NCI-H345 (cell line): ENCODE measurements around the gene JUNB.
"Not testable (repeated sequence)": the region's sequence is repeated elsewhere in the genome, so short reads cannot be mapped to it uniquely, and the experiment has no call there.

Source experiments
- DNase-seq: peaks from one replicate; lab custom pipeline; 2025; lab: John Stamatoyannopoulos, UW

JUNB gene

DNA sequence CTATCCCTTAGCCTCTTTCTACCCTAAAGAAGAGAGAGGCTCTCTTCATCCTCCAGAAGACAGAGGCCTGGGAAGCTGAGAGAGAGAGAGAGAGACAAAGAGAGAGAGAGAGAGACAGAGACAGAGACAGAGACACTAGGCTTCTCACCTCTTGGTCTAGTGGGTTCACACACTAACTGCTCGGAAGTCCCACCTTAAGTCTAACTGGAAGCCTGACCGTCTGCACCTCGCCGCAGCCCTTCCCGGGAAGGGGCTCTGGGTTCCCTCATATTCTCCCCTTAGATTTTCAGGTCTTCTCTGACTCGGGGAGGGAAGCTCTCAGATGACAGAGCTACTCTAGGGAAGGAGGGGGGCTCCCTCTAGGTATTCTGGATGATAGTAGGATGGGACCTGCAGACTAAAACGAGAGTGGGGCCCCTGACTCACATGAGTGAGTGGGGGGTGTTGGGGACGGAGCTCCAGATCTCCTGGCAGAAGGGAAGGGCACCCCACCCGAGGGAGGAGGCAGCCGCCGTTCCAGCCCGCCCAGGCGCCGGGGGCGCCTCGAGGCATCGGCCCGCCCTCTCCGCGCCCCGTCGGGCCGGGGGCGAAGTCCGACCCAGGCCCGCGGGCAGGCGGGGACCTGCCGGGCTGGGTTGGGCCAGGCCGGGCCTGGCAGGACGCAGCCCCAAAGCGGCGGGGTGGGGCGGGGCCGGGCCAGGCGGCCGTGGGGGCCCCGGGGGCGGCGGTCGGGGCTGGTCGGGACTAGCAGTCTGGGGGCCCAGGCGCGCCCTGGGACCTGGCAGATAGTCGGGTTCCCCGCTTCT lies 2.0 kb upstream of the JUNB start:
- no peak for DNase-seq

GRCh38 chr19:12789904-12790619 lies 1.2 kb upstream of the JUNB start:
- peak; percentile 64 for DNase-seq

- no peak for DNase-seq
Observed at GRCh38 chr19:12790628-12791344, 500 bp upstream of the JUNB start.

DNA sequence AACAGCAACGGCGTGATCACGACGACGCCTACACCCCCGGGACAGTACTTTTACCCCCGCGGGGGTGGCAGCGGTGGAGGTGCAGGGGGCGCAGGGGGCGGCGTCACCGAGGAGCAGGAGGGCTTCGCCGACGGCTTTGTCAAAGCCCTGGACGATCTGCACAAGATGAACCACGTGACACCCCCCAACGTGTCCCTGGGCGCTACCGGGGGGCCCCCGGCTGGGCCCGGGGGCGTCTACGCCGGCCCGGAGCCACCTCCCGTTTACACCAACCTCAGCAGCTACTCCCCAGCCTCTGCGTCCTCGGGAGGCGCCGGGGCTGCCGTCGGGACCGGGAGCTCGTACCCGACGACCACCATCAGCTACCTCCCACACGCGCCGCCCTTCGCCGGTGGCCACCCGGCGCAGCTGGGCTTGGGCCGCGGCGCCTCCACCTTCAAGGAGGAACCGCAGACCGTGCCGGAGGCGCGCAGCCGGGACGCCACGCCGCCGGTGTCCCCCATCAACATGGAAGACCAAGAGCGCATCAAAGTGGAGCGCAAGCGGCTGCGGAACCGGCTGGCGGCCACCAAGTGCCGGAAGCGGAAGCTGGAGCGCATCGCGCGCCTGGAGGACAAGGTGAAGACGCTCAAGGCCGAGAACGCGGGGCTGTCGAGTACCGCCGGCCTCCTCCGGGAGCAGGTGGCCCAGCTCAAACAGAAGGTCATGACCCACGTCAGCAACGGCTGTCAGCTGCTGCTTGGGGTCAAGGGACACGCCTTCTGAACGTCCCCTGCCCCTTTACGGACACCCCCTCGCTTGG lies 966 bp downstream of the JUNB start:
- peak; percentile 27 for DNase-seq

DNA sequence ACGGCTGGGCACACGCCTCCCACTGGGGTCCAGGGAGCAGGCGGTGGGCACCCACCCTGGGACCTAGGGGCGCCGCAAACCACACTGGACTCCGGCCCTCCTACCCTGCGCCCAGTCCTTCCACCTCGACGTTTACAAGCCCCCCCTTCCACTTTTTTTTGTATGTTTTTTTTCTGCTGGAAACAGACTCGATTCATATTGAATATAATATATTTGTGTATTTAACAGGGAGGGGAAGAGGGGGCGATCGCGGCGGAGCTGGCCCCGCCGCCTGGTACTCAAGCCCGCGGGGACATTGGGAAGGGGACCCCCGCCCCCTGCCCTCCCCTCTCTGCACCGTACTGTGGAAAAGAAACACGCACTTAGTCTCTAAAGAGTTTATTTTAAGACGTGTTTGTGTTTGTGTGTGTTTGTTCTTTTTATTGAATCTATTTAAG lies 1.6 kb downstream of the JUNB start:
- DNase-seq = no peak

- peak; percentile 65 for DNase-seq
Observed at GRCh38 chr19:12793290-12794195, 2.3 kb downstream of the JUNB start.

DNA sequence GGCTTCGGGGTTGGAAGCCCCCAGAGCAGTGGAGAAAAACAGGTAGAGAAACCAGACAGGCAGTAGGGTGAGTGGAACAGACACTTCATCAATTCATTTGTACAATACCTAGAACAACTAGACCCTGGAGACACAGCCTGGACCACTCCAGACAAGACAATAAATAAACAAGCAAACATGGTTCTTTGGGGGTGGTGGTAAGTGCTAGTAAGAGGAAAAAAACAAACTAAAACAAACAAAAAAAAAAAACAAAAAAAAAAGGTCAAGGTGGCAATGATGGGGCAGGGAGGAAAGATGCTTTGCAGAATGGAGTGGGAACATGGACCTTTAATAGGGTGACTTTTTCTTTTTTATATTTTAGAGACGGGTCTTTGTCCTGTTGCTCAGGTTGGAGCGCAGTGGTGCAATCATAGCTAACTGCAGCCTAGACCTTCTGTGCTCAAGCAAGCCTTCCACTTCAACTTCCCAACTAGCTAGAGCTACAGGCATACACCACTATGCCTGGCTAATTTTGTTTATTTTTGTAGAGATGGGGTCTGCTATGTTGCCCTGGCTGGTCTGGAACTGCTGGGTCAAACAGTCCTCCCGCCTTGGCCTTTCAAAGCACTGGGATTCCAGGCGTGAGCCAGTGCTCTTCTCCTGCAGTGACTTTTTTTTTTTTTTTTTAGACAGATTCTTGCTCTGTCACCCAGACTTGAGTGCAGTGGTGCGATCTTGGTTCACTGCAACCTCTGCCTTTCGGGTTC lies 3.1 kb downstream of the JUNB start:
- no peak for DNase-seq

- no peak for DNase-seq
Observed at GRCh38 chr19:12794971-12795381, 3.7 kb downstream of the JUNB start.

GRCh38 chr19:12796146-12797071 lies 5.1 kb downstream of the JUNB start:
- peak; percentile 52 for DNase-seq

DNA sequence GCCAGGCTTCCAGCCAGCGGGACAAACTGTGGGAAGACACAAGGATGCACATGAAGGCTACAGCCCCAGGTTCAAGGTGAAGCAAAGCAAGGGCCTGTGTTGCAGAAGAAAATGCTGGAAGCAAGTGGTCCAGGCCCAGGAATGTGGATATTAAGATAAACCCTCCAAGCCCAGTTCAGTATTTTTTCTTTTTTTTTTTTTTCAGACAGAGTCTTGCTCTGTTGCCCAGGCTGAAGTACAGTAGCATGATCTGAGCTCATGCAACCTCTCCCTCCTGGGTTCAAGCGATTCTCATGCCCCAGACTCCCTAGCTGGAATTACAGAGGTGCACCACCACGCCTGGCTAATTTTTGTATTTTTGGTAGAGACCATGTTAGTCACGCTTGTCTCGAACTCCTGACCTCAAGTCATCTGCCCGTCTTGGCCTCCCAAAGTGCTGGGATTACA lies 5.9 kb downstream of the JUNB start:
- no peak for DNase-seq

- DNase-seq = not testable (repeated sequence)
Observed at GRCh38 chr19:12797607-12798006, 6.3 kb downstream of the JUNB start.

DNA sequence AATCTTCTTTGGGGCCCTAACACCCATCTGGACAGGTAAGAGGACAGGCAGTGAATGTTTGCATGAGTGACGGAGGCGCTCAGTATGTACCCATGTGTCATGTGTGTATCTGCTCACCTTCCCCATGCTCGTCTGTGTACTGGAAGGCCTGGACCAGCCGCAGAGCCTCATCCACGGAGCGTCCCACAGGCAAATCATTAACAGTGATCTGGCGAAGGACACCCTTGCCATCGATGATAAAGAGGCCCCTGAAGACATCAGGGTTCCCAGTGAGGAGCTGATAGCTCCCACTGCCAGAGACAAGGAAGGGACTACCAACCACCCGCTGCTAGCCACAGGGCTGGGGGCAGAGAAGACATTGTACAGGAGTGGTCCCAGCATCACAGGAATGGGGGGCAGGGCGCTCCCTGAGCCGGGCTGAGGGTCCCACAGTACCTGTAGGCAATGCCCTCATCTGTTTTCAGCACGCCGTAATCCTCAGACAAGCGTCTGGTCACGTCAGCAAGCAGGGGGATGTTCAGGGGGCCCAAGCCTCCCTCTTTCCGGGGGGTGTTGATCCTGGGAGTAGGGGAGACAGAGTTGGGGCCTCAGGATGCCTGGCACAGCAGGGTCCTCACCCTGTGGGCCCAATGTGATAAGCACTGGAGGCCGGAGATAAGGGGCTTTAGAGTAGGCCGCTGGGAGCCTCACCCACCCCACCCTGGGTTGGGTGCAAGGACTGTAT lies 8.6 kb downstream of the JUNB start:
- DNase-seq = no peak

- DNase-seq = no peak
Observed at GRCh38 chr19:12800466-12800770, 9.1 kb downstream of the JUNB start.

- DNase-seq = no peak
Observed at GRCh38 chr19:12800923-12801465, 9.7 kb downstream of the JUNB start.

- DNase-seq = peak; percentile 54
Observed at GRCh38 chr19:12801466-12802266, 10.4 kb downstream of the JUNB start, which contains the start of the genes PRDX2 and THSD8. TSS of gene PRDX2 (minus strand) at chr19:12801800. CDS start at chr19:12801261, 539 bp downstream. TSS of gene THSD8 (plus strand) at chr19:12802069. CDS start at chr19:12802072, 3 bp downstream.

GRCh38 chr19:12802267-12803106 lies 11.2 kb downstream of the JUNB start:
- no peak for DNase-seq
